Measurements from ENCODE around the gene RNF138.

The RNF138 gene

GRCh38 chr18:32096946-32097345, 5.3 kb downstream of the RNF138 start:
- H3K4me3 ChIP-seq (ENCODE audit: low read length) = no peak overlapping the region
- H3K9me3 ChIP-seq (ENCODE audit: insufficient read depth, low read depth, low read length) = no peaks in the 10 kb centered on the region
- no peaks in the 10 kb centered on the region for H3K27me3 ChIP-seq (ENCODE audit: insufficient read depth, low read length)
- WGBS = 88% methylated on average over 2 of the region's 2 CpGs
- H3K27ac ChIP-seq (ENCODE audit: low read depth, low read length) = no peak overlapping the region
- H3K4me1 ChIP-seq (ENCODE audit: insufficient read depth, low read length) = peaks cover 27% of the 10 kb centered on the region
- H3K9ac ChIP-seq (ENCODE audit: low read depth, low read length) = no peak overlapping the region
- H3K36me3 ChIP-seq (ENCODE audit: insufficient read depth, low read length) = peaks cover 32% of the 10 kb centered on the region

DNA sequence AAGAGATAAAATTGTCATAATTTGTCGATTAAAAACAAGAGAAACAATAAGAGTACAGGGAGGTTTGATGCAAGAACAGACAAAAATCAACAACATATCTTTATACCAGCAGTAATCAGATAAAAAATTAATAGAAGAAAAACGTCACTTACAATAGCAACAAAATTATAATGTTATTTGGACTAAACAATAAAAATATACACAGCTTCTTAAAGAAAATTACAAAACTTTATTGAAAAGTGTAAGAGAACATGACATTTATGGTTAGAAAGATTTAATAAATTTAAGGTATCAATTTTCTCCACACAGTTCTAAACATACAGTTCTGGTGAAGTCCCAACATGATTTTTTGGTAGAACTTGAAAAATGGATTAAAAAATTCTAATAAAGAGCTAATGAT, 12.8 kb downstream of the RNF138 start:
- Histone ChIP-seq H3K27me3 (ENCODE audit: insufficient read depth, low read length) (no peaks in the 10 kb centered on the region), H3K4me1 (ENCODE audit: insufficient read depth, low read length) (no peaks in the 10 kb centered on the region), H3K4me3 (ENCODE audit: low read length) (no peak overlapping the region), H3K27ac (ENCODE audit: low read depth, low read length) (no peak overlapping the region), H3K9ac (ENCODE audit: low read depth, low read length) (no peak overlapping the region), H3K36me3 (ENCODE audit: insufficient read depth, low read length) (0 out of 2 replicates have a peak, but pooled peaks cover 8% of the 10 kb centered on the region), H3K9me3 (ENCODE audit: insufficient read depth, low read depth, low read length) (no peaks in the 10 kb centered on the region)
- WGBS = 91% methylated on average over 1 of the region's 2 CpGs

DNA sequence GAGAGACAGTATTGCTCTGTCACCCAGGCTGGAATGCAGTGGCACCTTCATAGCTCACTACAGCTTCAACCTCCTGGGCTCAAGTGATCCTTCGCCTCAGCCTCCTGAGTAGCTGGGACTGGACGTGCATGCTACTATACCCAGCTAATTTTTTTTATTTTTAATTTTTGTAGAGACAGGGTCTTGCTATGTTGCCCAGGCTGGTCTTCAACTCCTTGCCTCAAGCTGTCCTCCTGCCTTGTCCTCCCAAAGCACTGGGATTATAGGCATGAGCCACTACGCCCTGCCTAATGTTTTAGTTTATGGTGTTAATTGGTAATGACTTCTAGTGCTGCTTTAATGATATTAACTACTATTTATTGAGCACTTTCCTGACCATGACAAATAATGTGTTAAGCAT, 18.3 kb downstream of the RNF138 start:
- H3K9me3 ChIP-seq (ENCODE audit: insufficient read depth, low read depth, low read length) = no peaks in the 10 kb centered on the region
- no peaks in the 10 kb centered on the region for H3K4me1 ChIP-seq (ENCODE audit: insufficient read depth, low read length)
- no peaks in the 10 kb centered on the region for H3K27me3 ChIP-seq (ENCODE audit: insufficient read depth, low read length)
- 100% methylated on average over 1 of the region's 3 CpGs for WGBS
- no peak overlapping the region for H3K27ac ChIP-seq (ENCODE audit: low read depth, low read length)
- no peak overlapping the region for H3K4me3 ChIP-seq (ENCODE audit: low read length)
- peaks cover 37% of the 10 kb centered on the region for H3K36me3 ChIP-seq (ENCODE audit: insufficient read depth, low read length)
- H3K9ac ChIP-seq (ENCODE audit: low read depth, low read length) = no peak overlapping the region

GRCh38 chr18:32111706-32112105, 20.0 kb downstream of the RNF138 start:
- H3K9me3 ChIP-seq (ENCODE audit: insufficient read depth, low read depth, low read length) = no peaks in the 10 kb centered on the region
- WGBS = 92% methylated on average over 3 of the region's 3 CpGs
- H3K27me3 ChIP-seq (ENCODE audit: insufficient read depth, low read length) = no peaks in the 10 kb centered on the region
- H3K27ac ChIP-seq (ENCODE audit: low read depth, low read length) = no peak overlapping the region
- no peak overlapping the region for H3K4me3 ChIP-seq (ENCODE audit: low read length)
- peaks cover 48% of the 10 kb centered on the region for H3K36me3 ChIP-seq (ENCODE audit: insufficient read depth, low read length)
- H3K9ac ChIP-seq (ENCODE audit: low read depth, low read length) = no peak overlapping the region
- no peaks in the 10 kb centered on the region for H3K4me1 ChIP-seq (ENCODE audit: insufficient read depth, low read length)

DNA sequence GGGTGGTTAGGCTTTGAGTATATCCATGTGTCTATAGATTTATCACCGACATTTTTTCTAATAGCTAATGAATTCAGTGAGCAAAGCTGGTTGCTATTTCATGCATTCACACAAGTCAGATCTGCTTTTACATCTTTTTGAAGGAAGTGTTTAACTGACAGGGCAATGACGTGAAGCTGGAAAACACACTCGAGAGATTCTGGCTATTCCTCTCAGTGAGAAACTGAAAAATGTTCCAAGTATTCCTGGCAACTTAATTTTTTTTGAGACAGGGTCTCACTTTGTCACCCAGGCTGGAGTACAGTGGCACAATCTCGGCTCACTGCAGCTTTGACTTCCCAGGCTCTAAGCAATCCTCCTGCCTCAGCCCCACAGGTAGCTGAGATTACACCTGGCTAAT, 21.2 kb downstream of the RNF138 start:
- 97% methylated on average over 4 of the region's 4 CpGs for WGBS
- no peak overlapping the region for H3K27ac ChIP-seq (ENCODE audit: low read depth, low read length)
- H3K36me3 ChIP-seq (ENCODE audit: insufficient read depth, low read length) = peaks cover 58% of the 10 kb centered on the region

DNA sequence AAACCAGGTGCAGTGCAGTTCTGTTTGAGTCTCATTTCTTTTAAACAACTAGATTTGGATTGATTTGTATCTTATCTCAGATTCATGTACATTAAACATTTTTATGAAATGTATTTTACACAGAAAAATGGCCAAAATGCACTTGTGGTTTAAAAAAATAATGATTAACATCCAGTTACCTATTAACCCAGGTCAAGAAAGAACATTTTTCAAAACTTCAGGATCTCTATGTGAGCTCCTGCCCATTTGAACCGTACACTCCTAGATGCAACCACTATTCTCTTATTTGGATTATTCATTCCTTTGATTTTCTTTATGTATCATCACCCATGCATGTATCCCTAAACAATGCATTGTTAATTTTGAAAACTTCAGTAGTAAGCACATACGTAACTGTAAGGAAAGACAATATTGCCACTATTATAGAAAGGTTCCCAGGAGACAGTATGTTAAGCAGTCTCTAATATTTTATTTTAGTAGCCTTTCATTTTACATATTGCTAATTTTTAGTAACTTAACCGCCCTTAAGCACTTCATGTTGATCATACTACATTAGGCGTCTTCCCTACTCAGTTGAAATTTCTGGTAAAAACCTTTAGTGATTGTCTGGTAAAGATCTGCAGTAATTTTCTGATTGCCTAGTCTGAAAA, 22.7 kb downstream of the RNF138 start:
- Histone ChIP-seq H3K4me3 (ENCODE audit: low read length) (no peak overlapping the region), H3K27me3 (ENCODE audit: insufficient read depth, low read length) (no peaks in the 10 kb centered on the region), H3K9me3 (ENCODE audit: insufficient read depth, low read depth, low read length) (no peaks in the 10 kb centered on the region), H3K36me3 (ENCODE audit: insufficient read depth, low read length) (peaks cover 72% of the 10 kb centered on the region), H3K9ac (ENCODE audit: low read depth, low read length) (no peak overlapping the region), H3K4me1 (ENCODE audit: insufficient read depth, low read length) (no peaks in the 10 kb centered on the region), H3K27ac (ENCODE audit: low read depth, low read length) (no peak overlapping the region)
- WGBS = 99% methylated on average over 3 of the region's 4 CpGs

More for the DNA sequence above, 21.2 kb downstream of the RNF138 start:
- no peak overlapping the region for H3K4me3 ChIP-seq (ENCODE audit: low read length)
- H3K9ac ChIP-seq (ENCODE audit: low read depth, low read length) = no peak overlapping the region
- no peaks in the 10 kb centered on the region for H3K9me3 ChIP-seq (ENCODE audit: insufficient read depth, low read depth, low read length)
- H3K4me1 ChIP-seq (ENCODE audit: insufficient read depth, low read length) = no peaks in the 10 kb centered on the region
- H3K27me3 ChIP-seq (ENCODE audit: insufficient read depth, low read length) = no peaks in the 10 kb centered on the region

GRCh38 chr18:32122039-32122438, 30.4 kb downstream of the RNF138 start:
- Histone ChIP-seq H3K27me3 (ENCODE audit: insufficient read depth, low read length) (no peaks in the 10 kb centered on the region), H3K36me3 (ENCODE audit: insufficient read depth, low read length) (peaks cover 82% of the 10 kb centered on the region), H3K9ac (ENCODE audit: low read depth, low read length) (no peak overlapping the region), H3K4me1 (ENCODE audit: insufficient read depth, low read length) (no peaks in the 10 kb centered on the region), H3K9me3 (ENCODE audit: insufficient read depth, low read depth, low read length) (no peaks in the 10 kb centered on the region), H3K27ac (ENCODE audit: low read depth, low read length) (no peak overlapping the region), H3K4me3 (ENCODE audit: low read length) (no peak overlapping the region)
- 96% methylated on average over 5 of the region's 5 CpGs for WGBS

DNA sequence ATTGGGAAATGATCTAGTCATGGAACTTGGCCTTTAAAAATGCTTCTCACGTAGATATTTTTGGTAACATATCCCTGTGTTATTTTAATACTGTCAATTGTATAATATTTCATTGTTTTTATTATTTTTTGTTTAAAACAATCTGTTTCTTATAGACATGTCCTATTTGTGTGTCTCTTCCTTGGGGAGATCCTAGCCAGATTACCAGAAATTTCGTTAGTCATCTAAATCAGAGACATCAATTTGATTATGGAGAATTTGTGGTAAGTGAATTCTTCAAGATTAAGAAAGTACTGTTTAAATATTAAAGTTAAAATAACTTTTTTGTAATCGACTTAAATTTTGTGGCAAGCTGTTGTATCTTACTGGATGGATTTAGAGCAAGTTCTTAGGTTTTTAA, 34.9 kb downstream of the RNF138 start:
- 95% methylated on average over 2 of the region's 3 CpGs for WGBS

DNA sequence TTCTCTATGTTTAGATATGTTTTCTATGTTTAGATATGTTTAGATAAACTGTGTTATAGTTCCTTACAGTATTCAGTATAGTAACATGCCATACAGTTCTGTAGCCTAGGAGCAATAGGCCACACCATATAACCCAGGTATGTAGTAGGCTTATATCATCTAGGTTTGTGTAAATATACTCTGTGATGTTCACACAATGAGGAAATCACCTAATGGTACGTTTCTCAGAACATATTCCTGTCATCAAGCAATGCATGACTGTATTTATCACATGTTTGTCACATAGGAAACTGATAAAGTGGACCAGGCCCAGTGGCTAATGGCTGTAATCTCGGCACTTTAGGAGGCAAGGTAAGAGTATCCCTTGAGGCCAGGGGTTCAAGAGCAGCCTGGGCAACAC, 44.0 kb downstream of the RNF138 start:
- 96% methylated on average over 2 of the region's 2 CpGs for WGBS
- Histone ChIP-seq H3K27me3 (ENCODE audit: insufficient read depth, low read length) (no peaks in the 10 kb centered on the region), H3K9me3 (ENCODE audit: insufficient read depth, low read depth, low read length) (no peaks in the 10 kb centered on the region), H3K4me3 (ENCODE audit: low read length) (no peak overlapping the region), H3K4me1 (ENCODE audit: insufficient read depth, low read length) (no peaks in the 10 kb centered on the region), H3K9ac (ENCODE audit: low read depth, low read length) (no peak overlapping the region), H3K27ac (ENCODE audit: low read depth, low read length) (no peak overlapping the region), H3K36me3 (ENCODE audit: insufficient read depth, low read length) (peaks cover 16% of the 10 kb centered on the region)

More for the DNA sequence above, 34.9 kb downstream of the RNF138 start:
- H3K36me3 ChIP-seq (ENCODE audit: insufficient read depth, low read length) = peaks cover 88% of the 10 kb centered on the region
- no peaks in the 10 kb centered on the region for H3K4me1 ChIP-seq (ENCODE audit: insufficient read depth, low read length)
- no peak overlapping the region for H3K9ac ChIP-seq (ENCODE audit: low read depth, low read length)
- no peaks in the 10 kb centered on the region for H3K27me3 ChIP-seq (ENCODE audit: insufficient read depth, low read length)
- H3K4me3 ChIP-seq (ENCODE audit: low read length) = no peak overlapping the region
- no peak overlapping the region for H3K27ac ChIP-seq (ENCODE audit: low read depth, low read length)
- H3K9me3 ChIP-seq (ENCODE audit: insufficient read depth, low read depth, low read length) = no peaks in the 10 kb centered on the region

DNA sequence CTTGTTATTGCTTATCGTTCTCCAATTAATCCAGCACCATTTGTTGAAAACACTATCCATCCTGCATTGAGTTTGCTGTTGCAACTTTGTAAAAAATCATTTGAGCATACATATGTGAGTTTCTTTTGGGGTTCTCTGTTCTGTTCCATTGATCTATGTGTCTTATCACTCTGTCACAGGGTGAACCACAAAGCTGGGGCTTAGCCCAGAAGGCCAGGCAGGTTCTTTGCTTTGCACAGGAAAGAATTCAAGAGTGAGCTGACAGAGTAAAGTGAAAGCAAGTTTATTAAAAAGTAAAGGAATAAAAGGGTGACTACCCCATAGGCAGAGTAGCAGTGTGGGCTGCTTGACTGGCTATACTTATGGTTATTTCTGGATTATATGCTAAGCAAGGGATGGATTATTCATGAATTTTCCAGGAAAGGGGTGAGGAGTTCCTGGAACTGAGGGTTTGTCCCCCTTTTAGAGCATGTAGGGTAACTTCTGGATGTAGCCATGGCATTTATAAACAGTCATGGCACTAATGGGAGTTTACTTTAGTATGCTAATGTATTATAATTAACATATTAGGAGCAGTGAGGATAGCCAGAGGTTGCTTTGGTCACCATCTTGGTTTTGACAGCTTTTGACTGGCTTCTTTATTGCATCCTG, 46.8 kb downstream of the RNF138 start:
- H3K9ac ChIP-seq (ENCODE audit: low read depth, low read length) = no peak overlapping the region
- H3K4me3 ChIP-seq (ENCODE audit: low read length) = no peak overlapping the region
- no peaks in the 10 kb centered on the region for H3K27me3 ChIP-seq (ENCODE audit: insufficient read depth, low read length)
- H3K27ac ChIP-seq (ENCODE audit: low read depth, low read length) = no peak overlapping the region
- no peaks in the 10 kb centered on the region for H3K36me3 ChIP-seq (ENCODE audit: insufficient read depth, low read length)
- H3K4me1 ChIP-seq (ENCODE audit: insufficient read depth, low read length) = no peaks in the 10 kb centered on the region
- WGBS = no CpG with 5 or more reads among the region's 1 CpG
- H3K9me3 ChIP-seq (ENCODE audit: insufficient read depth, low read depth, low read length) = no peaks in the 10 kb centered on the region

GRCh38 chr18:32139835-32140283, 48.2 kb downstream of the RNF138 start:
- no peak overlapping the region for H3K9ac ChIP-seq (ENCODE audit: low read depth, low read length)
- no peaks in the 10 kb centered on the region for H3K9me3 ChIP-seq (ENCODE audit: insufficient read depth, low read depth, low read length)
- H3K4me1 ChIP-seq (ENCODE audit: insufficient read depth, low read length) = no peaks in the 10 kb centered on the region
- no peak overlapping the region for H3K27ac ChIP-seq (ENCODE audit: low read depth, low read length)
- H3K36me3 ChIP-seq (ENCODE audit: insufficient read depth, low read length) = no peaks in the 10 kb centered on the region
- H3K4me3 ChIP-seq (ENCODE audit: low read length) = no peak overlapping the region
- no peaks in the 10 kb centered on the region for H3K27me3 ChIP-seq (ENCODE audit: insufficient read depth, low read length)
- WGBS = 96% methylated on average over 24 of the region's 24 CpGs
